NB4 (cell line): ENCODE data around the gene ELP2.

ENCODE experiments used
- DNase-seq: peaks from one replicate; pipeline ENCODE4 v3.0.0; 2010; ENCODE audit warnings: low read depth
- H3K4me3 ChIP-seq: one replicate; pipeline ENCODE4 v1.5.1; 2011; ENCODE audit warnings: mild to moderate bottlenecking, low read depth, low read length, moderate library complexity
- CTCF ChIP-seq: IDR thresholded peaks from one replicate; pipeline ENCODE4 v1.5.1; 2012; ENCODE audit warnings: low read depth, low read length
- MAX ChIP-seq: IDR thresholded peaks from 2 replicates; pipeline ENCODE4 v1.6.1; 2011; ENCODE audit warnings: low read depth, low read length
- MYC ChIP-seq: IDR thresholded peaks from 2 replicates; pipeline ENCODE4 v1.6.1; 2011; ENCODE audit warnings: low read depth, low read length
- POLR2A ChIP-seq: IDR thresholded peaks from 2 replicates; pipeline ENCODE4 v1.6.1; 2011; ENCODE audit warnings: mild to moderate bottlenecking; ENCODE audit not compliant: insufficient read length; ENCODE audit errors: extremely low read depth

ELP2 gene

GRCh38 chr18:36176177-36176584 lies 46.5 kb downstream of the ELP2 start:
- H3K4me3 ChIP-seq, result no peak overlapping the region
- TF ChIP-seq MYC (no peak), CTCF (no peak), MAX (no peak), POLR2A (no peak)
- no peak for DNase-seq

GRCh38 chr18:36176711-36177110 lies 47.0 kb downstream of the ELP2 start:
- no peak for TF ChIP-seq POLR2A
- no peak for TF ChIP-seq MAX
- TF ChIP-seq CTCF, result no peak
- no peak for TF ChIP-seq MYC
- H3K4me3 ChIP-seq, result no peak overlapping the region
- DNase-seq, result no peak

GRCh38 chr18:36177913-36178312 lies 48.2 kb downstream of the ELP2 start:
- TF ChIP-seq CTCF, result no peak
- TF ChIP-seq POLR2A, result no peak
- no peak for TF ChIP-seq MYC
- TF ChIP-seq MAX, result no peak
- DNase-seq, result no peak
- no peak overlapping the region for H3K4me3 ChIP-seq

GRCh38 chr18:36179562-36180355 lies 50.1 kb downstream of the ELP2 start:
- TF ChIP-seq MYC (no peak), POLR2A (no peak), MAX (no peak), CTCF (no peak)
- no peak for DNase-seq
- no peak overlapping the region for H3K4me3 ChIP-seq

- no peak for DNase-seq
- TF ChIP-seq MAX (no peak), CTCF (no peak), MYC (no peak), POLR2A (no peak)
- no peak overlapping the region for H3K4me3 ChIP-seq
Measured at GRCh38 chr18:36181441-36181840, 51.7 kb downstream of the ELP2 start.
